ENCODE data around the gene PPP6R1.

- TF ChIP-seq CTCF (IDR thresholded peaks at IDR 0.05) (no peak), POLR2A (IDR thresholded peaks at IDR 0.05) (no peak)
These were observed 59.1 kb downstream of the PPP6R1 start for GRCh38 chr19:55199620-55200204.

All from lower leg skin (tissue), 3 donors.